ENCODE results near the gene TAGLN.

Gene TAGLN

DNA sequence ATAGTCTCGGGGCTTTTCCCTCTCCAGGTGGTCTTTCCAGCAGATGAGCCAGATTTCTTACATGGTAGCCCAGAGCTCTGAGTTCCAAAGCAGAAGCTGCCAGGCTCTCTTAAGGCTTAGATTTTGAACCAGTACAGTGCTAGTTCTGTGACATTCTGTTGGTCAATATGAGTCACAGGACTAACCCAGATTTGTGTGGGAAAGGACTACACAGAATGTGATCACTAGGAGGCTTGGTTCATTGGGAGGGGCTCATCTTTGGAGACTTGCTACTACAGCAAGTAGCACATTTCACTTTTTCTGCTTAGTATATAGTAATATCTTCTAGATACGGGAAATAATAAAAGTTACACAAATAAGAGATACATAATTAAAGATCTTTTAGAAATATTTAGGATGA is 57.4 kb downstream of the TAGLN start:
- no peaks in the 10 kb centered on the region for H3K27me3 ChIP-seq (replicated peaks; ENCODE audit: control insufficient read depth, insufficient read depth, low read length, poor library complexity, severe bottlenecking)
- H3K9me3 ChIP-seq (ENCODE audit: control insufficient read depth, low read length) = no peaks in the 10 kb centered on the region
- H3K36me3 ChIP-seq (ENCODE audit: control insufficient read depth, insufficient read depth, low read length) = no peaks in the 10 kb centered on the region
- no peak overlapping the region for H3K27ac ChIP-seq (ENCODE audit: insufficient read depth, low read length, poor library complexity, severe bottlenecking)
- no peak overlapping the region for H3K4me3 ChIP-seq (ENCODE audit: insufficient read depth, low read depth, low read length, poor library complexity, severe bottlenecking)
- H3K4me1 ChIP-seq (ENCODE audit: control insufficient read depth, insufficient read depth, low read length, poor library complexity, severe bottlenecking) = no peaks in the 10 kb centered on the region
- no peak for DNase-seq

Measured in effector memory CD4-positive, alpha-beta T cell (primary cell).